ENCODE results near the gene CAT.

The CAT gene

GRCh38 chr11:34495724-34496377 is 57.1 kb downstream of the CAT start:
- DNase-seq (ENCODE audit: low read depth): no peak

DNA sequence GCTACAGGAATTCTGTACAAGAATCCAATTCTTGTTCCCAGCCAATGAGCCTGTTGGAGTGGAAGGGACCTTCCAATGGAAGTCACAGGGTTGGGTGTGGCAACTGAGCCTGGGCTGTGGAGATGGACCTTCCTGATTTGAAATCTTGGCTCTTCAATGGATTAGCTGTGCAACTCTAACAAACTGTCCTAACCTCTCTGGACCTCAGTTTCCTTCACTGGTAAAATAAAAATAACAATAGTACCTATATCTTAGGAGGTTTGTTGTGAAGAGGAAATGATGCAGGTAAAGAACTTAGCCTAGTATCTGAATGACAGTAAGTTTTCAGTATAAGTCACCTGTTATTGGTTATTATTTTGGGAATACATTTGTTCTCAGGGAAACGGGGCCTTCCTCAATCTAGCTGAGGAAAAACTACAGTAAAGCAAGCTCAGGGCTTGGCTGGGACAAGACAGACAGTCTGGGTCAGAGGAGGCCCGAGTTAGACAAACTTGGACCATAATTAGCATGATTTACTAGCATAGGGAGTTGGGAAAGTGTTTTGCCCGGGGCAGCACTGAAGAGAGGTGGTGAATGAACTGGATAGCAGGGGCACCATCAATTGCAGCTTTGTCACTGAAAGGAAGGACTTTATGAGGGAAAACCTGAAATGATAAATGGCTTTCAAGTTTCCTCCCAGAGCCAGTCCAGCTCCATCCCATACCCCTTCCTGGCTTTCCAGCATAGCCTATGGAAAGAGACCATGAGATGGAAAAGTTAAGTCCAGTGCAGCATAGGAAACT is 61.2 kb downstream of the CAT start:
- DNase-seq (ENCODE audit: low read depth): no peak

- DNase-seq (ENCODE audit: low read depth): peak; percentile 96
Observed at GRCh38 chr11:34501500-34501899, 62.8 kb downstream of the CAT start.

- peak; percentile 33 for DNase-seq (ENCODE audit: low read depth)
Observed at GRCh38 chr11:34501949-34502348, 63.2 kb downstream of the CAT start.

DNA sequence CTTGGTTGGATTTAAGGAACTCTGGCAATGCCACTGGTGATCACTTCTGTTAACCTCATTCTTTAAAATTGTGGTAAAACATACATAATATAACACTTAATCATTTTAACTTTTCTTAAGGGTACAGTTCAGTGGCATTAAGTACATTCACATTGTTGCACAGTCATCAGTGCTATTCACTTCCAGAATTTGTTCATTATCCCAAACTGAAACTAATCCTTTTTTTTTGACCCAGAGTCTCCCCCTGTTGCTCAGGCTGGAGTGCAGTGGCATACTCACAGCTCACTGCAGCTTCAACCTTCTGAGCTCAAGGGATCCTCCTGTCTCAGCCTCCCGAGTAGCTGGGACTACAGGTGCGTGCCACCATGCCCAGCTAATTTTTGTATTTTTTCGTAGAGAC is 64.2 kb downstream of the CAT start:
- DNase-seq (ENCODE audit: low read depth): no peak

GRCh38 chr11:34505874-34506273 is 67.1 kb downstream of the CAT start:
- no peak for DNase-seq (ENCODE audit: low read depth)

GRCh38 chr11:34507156-34507555 is 68.4 kb downstream of the CAT start:
- no peak for DNase-seq (ENCODE audit: low read depth)

- no peak for DNase-seq (ENCODE audit: low read depth)
Observed at GRCh38 chr11:34507610-34508009, 68.9 kb downstream of the CAT start.

GRCh38 chr11:34508524-34508923 is 69.8 kb downstream of the CAT start:
- DNase-seq (ENCODE audit: low read depth): peak; percentile 4

GRCh38 chr11:34509336-34509876 is 70.7 kb downstream of the CAT start:
- no peak for DNase-seq (ENCODE audit: low read depth)

DNA sequence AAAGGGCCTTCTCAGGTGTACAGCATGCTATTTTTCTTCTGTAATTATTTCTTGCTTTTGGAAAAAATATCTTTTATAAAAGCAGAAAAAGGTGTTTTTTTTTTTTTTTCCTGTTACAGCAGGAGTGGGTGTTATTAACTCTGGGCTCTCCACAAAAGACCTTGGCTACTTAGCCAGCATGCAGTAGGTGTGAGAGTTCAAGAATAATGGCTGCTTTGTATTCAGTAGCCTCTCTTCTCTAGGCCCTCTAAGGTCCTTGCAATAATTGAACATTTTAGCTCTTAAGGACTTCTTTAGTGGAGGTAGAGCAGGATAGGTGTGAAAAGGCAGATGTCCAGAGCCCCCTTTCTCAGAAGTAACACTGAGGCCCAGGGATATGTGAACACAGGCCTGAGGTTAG is 71.5 kb downstream of the CAT start:
- DNase-seq (ENCODE audit: low read depth): no peak

DNA sequence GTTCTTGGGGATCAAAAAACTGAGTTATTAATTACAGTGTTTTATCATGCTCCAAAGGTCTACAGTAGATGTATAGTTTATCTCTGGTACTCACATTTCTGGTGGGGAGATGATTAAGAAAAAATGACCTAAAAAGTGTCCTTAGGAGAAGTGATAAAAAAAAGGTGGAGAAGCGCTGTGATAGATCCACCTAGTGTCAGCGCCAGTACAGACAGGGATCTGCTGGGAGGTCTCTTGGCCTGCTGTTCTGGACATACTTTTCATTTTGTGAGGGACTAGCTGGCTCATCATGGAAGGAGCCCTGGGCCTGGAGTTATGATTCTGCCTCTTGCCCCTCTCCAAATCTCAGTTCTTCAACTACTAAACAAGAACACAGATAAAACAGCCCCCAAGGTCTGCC is 71.9 kb downstream of the CAT start:
- no peak for DNase-seq (ENCODE audit: low read depth)

DNA sequence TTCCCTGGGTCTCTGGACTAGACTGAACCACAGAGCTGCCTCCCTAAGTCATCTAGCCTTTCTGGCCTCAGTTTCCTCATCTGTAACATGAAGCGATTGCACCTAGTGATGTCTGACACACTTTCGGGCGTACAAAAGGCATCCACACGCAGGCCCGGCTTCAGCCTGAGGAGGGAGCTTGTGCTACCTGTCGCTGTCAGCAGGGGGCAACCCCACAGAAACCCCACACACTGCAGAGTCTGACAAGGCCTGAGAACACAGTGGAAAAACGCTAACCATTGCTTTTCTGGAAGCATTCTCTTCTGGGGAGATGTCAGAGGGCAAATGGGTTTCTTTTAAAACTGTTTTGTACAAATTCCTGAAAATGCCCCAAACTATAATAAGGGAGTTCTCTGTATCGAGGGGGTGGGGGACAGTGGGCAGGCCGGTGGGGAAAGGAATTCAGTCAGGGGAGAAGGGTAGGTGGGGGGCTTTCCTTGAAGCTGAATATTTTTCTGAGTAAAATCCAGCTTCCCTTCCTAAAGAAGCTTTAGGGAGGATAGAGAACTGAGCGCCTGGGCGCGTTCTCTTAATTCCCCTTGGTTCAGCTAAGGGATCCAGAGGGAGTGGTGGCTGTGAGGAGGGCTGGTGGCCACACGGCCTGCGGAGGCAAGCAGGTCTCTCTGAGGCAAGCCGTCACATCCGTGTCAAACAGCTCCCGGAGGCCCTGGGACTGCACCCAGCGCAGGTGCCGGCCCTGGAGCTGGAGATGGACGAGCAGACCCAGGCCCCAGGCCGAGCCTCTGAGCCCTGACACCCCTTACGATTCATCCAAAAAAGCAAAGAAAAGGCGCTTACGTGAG is 74.3 kb downstream of the CAT start:
- DNase-seq (ENCODE audit: low read depth): peak; percentile 62

GRCh38 chr11:34513682-34514449 is 75.1 kb downstream of the CAT start, which contains the start of gene ELF5:
TSS of gene ELF5 (minus strand) at chr11:34513794. CDS start at chr11:34505749, 8,045 bp downstream.
- DNase-seq (ENCODE audit: low read depth): no peak

DNA sequence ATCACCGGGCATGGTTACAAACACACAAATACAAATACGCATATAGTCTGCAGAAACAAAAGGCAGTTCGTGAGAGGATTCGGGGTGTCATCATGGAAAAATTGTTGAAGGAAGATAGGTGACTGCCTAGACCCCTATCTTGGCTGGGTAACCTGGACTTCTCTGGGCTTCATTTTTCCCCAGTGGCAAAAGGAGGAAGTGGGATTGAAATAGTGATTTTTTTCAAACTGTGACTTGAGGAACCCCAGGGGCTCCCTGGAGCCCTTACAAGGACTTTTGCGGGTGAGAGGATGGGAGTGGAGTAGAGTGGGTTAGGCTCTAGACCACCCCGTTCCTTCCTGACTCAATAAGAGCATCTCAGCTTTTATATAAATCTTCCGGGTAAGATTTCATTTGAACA is 75.9 kb downstream of the CAT start:
- no peak for DNase-seq (ENCODE audit: low read depth)

- DNase-seq (ENCODE audit: low read depth): no peak
Observed at GRCh38 chr11:34516247-34517040, 77.7 kb downstream of the CAT start.

DNA sequence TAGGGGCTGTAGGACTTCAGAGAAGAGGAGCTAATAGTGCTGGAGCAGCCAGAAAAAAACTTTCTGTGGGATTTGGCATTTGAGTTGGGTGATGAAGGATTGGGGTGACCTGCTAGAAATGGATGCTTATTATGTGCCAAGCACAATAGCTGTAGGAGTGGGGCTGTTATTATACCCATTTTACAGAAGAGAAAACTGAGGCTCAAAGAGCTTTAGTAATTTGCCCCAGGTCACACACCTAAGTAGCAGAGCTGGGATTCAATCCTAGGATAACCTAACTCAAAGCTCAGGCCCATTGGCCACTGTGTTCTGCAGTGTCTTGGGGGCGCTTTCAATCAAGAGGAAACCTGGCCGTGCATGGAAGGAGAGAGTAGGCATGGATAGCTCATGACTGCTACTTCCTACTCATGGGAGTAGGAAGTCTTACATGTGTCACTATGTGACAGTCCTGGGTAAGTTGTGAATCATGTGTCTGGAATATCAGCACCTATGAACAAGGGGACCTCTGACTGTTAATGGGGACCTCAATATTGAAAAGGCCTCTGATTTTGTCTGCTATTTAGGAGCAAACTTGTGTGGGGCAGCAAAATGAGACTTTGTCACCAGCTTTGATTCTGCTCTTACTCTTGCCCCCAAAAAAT is 81.0 kb downstream of the CAT start:
- DNase-seq (ENCODE audit: low read depth): no peak

GRCh38 chr11:34521265-34521664 is 82.5 kb downstream of the CAT start:
- DNase-seq (ENCODE audit: low read depth): no peak

Data from amniotic epithelial cell (primary cell).